IMR-90 (cell line): ENCODE data around the gene ATXN1L. TPM values are rescaled to one million over a fixed set of nuclear protein-coding genes. Genes with fewer than 3 reads are reported as not detected.

Experiments used
- ATAC-seq: fragments of 200-7000 bp; cut with Tn5 transposase; 2 replicates; pipeline ENCODE4 v1.9.1; 2020; ENCODE audit warnings: low read depth, mild to moderate bottlenecking, moderate library complexity
- BruUV-seq: library from RNA; stranded (reverse); fragments of 400-500 nt; replicated peaks from 2 replicates; lab custom pipeline; 2021; lab: Mats Ljungman, UMichigan
- CTCF ChIA-PET: fragments of 300-600 bp; formaldehyde crosslinking; extraction: SDS; loops from one replicate; lab custom pipeline; 2021; ENCODE audit warnings: antibody characterized with exemption; lab: Yijun Ruan, JAX
- POLR2A ChIA-PET: fragments of 300-600 bp; sonication (Branson Sonifier 250); formaldehyde crosslinking; loops from one replicate; lab custom pipeline; 2022; ENCODE audit warnings: antibody characterized with exemption; ENCODE audit not compliant: unreplicated experiment; lab: Charles Lee
- DNase-seq: peaks from one replicate; pipeline ENCODE4 v3.0.0; 2013
- H2AFZ ChIP-seq: replicated peaks from 2 replicates; pipeline ENCODE3; 2013; ENCODE audit warnings: low read length, mild to moderate bottlenecking; ENCODE audit not compliant: poor library complexity
- H2AK5ac ChIP-seq: 2 replicates; pipeline ENCODE4 v1.6.1; 2013; ENCODE audit warnings: low read depth, low read length, inconsistent platforms
- H2AK9ac ChIP-seq: replicated peaks from 2 replicates; pipeline ENCODE3; 2013; ENCODE audit warnings: mild to moderate bottlenecking, low read depth, low read length, moderate library complexity; ENCODE audit not compliant: poor library complexity
- H2BK120ac ChIP-seq: 2 replicates; pipeline ENCODE4 v1.6.1; 2013; ENCODE audit warnings: low read depth, low read length, inconsistent platforms
- H2BK15ac ChIP-seq: 3 replicates; pipeline ENCODE4 v1.6.1; 2013; ENCODE audit warnings: low read depth, low read length, inconsistent platforms
- H2BK20ac ChIP-seq: 2 replicates; pipeline ENCODE4 v1.6.1; 2013; ENCODE audit warnings: low read depth, mild to moderate bottlenecking, inconsistent platforms, low read length, moderate library complexity
- H2BK5ac ChIP-seq: 2 replicates; pipeline ENCODE4 v1.6.1; 2013; ENCODE audit warnings: mild to moderate bottlenecking, low read depth, low read length, inconsistent platforms; ENCODE audit not compliant: poor library complexity, severe bottlenecking
- H3K14ac ChIP-seq: replicated peaks from 2 replicates; pipeline ENCODE4 v1.6.1; 2013; ENCODE audit warnings: low read depth, low read length, inconsistent platforms
- H3K18ac ChIP-seq: 2 replicates; pipeline ENCODE4 v1.6.1; 2013; ENCODE audit warnings: low read depth, low read length, control low read depth
- H3K23ac ChIP-seq: 2 replicates; pipeline ENCODE4 v1.6.1; 2013; ENCODE audit warnings: low read depth, low read length, inconsistent platforms
- H3K27ac ChIP-seq: 2 replicates; pipeline ENCODE4 v1.5.1; 2013; ENCODE audit warnings: mild to moderate bottlenecking, control low read depth, low read length; ENCODE audit not compliant: insufficient read depth
- H3K27me3 ChIP-seq: 2 replicates; pipeline ENCODE4 v1.6.1; 2013; ENCODE audit warnings: low read length; ENCODE audit not compliant: control insufficient read depth, insufficient read depth
- H3K36me3 ChIP-seq: 2 replicates; pipeline ENCODE4 v1.6.1; 2013; ENCODE audit warnings: low read length, mixed read lengths; ENCODE audit not compliant: control insufficient read depth, insufficient read depth
- H3K4ac ChIP-seq: 2 replicates; pipeline ENCODE4 v1.6.1; 2013; ENCODE audit warnings: low read depth, low read length, inconsistent platforms
- H3K4me1 ChIP-seq: 2 replicates; pipeline ENCODE4 v1.6.1; 2013; ENCODE audit warnings: low read length, mixed read lengths; ENCODE audit not compliant: control insufficient read depth, insufficient read depth
- H3K4me2 ChIP-seq: 2 replicates; pipeline ENCODE4 v1.6.1; 2013; ENCODE audit warnings: low read depth, mild to moderate bottlenecking, control low read depth, low read length, moderate library complexity
- H3K4me3 ChIP-seq: 2 replicates; pipeline ENCODE4 v1.5.1; 2013; ENCODE audit warnings: low read depth, mild to moderate bottlenecking, control low read depth, low read length, moderate library complexity; ENCODE audit not compliant: insufficient read depth
- H3K56ac ChIP-seq: 2 replicates; pipeline ENCODE4 v1.6.1; 2013; ENCODE audit warnings: low read length, inconsistent platforms; ENCODE audit not compliant: insufficient read depth; ENCODE audit errors: extremely low read depth
- H3K79me1 ChIP-seq, 2 experiments: 2 replicates each; pipeline ENCODE4 v1.6.1; 2013; ENCODE audit warnings: low read length in 2 of 2, inconsistent platforms in 1 of 2, low read depth in 1 of 2
- H3K9ac ChIP-seq: 2 replicates; pipeline ENCODE4 v1.6.1; 2013; ENCODE audit warnings: low read depth, low read length, control low read depth
- H3K9me1 ChIP-seq: 2 replicates; pipeline ENCODE4 v1.6.1; 2013; ENCODE audit warnings: low read length, inconsistent platforms; ENCODE audit not compliant: insufficient read depth
- H3K9me3 ChIP-seq: 2 replicates; pipeline ENCODE4 v1.6.1; 2013; ENCODE audit warnings: low read length; ENCODE audit not compliant: control insufficient read depth, insufficient read depth
- H4K20me1 ChIP-seq: 2 replicates; pipeline ENCODE4 v1.6.1; 2013; ENCODE audit warnings: low read length, inconsistent platforms; ENCODE audit not compliant: insufficient read depth
- H4K5ac ChIP-seq: 2 replicates; pipeline ENCODE4 v1.6.1; 2013; ENCODE audit warnings: mild to moderate bottlenecking, low read depth, low read length, control low read depth
- H4K8ac ChIP-seq, 2 experiments: 2 replicates each; pipeline ENCODE4 v1.6.1; 2013; ENCODE audit warnings: low read depth in 2 of 2, low read length in 2 of 2, control low read depth in 1 of 2, inconsistent platforms in 1 of 2
- H4K91ac ChIP-seq: 2 replicates; pipeline ENCODE4 v1.6.1; 2013; ENCODE audit warnings: low read depth, low read length, inconsistent platforms; ENCODE audit not compliant: insufficient read depth
- BHLHE40 ChIP-seq: fragments of 150-350 bp; IDR thresholded peaks from 2 replicates; pipeline ENCODE4 v1.6.1; 2016; ENCODE audit warnings: mild to moderate bottlenecking, low read depth, low read length
- CEBPB ChIP-seq: IDR thresholded peaks from 2 replicates; pipeline ENCODE4 v1.6.1; 2012; ENCODE audit warnings: low read depth, low read length, improper control_type of control experiment
- CHD1 ChIP-seq: IDR thresholded peaks from 2 replicates; pipeline ENCODE4 v1.6.1; 2012; ENCODE audit warnings: low read depth, low read length, improper control_type of control experiment
- ELK1 ChIP-seq: fragments of 150-350 bp; IDR thresholded peaks from 2 replicates; pipeline ENCODE4 v1.6.1; 2016; ENCODE audit warnings: low read depth, mild to moderate bottlenecking, low read length, moderate library complexity, borderline replicate concordance
- FOS ChIP-seq: fragments of 150-350 bp; IDR thresholded peaks from 2 replicates; pipeline ENCODE4 v1.6.1; 2016; ENCODE audit warnings: low read depth, low read length
- MAFK ChIP-seq: IDR thresholded peaks from 2 replicates; pipeline ENCODE4 v1.6.1; 2012; ENCODE audit warnings: low read depth, low read length, improper control_type of control experiment
- MAZ ChIP-seq: IDR thresholded peaks from 2 replicates; pipeline ENCODE4 v1.6.1; 2012; ENCODE audit warnings: low read depth, mild to moderate bottlenecking, low read length, improper control_type of control experiment, moderate library complexity, borderline replicate concordance
- MXI1 ChIP-seq: IDR thresholded peaks from 2 replicates; pipeline ENCODE4 v1.6.1; 2012; ENCODE audit warnings: low read depth, mild to moderate bottlenecking, low read length, moderate library complexity, borderline replicate concordance
- NFE2L2 ChIP-seq: fragments of 150-350 bp; IDR thresholded peaks from 2 replicates; pipeline ENCODE4 v1.6.1; 2016; ENCODE audit warnings: low read depth, mild to moderate bottlenecking, low read length
- RCOR1 ChIP-seq: IDR thresholded peaks from 2 replicates; pipeline ENCODE4 v1.6.1; 2012; ENCODE audit warnings: mild to moderate bottlenecking, low read length, improper control_type of control experiment; ENCODE audit not compliant: insufficient replicate concordance
- RFX5 ChIP-seq: IDR thresholded peaks from 2 replicates; pipeline ENCODE4 v1.8.0; 2012; ENCODE audit warnings: low read depth, mild to moderate bottlenecking, low read length, moderate library complexity
- SMC3 ChIP-seq: fragments of 150-350 bp; IDR thresholded peaks from 2 replicates; pipeline ENCODE4 v1.6.1; 2016; ENCODE audit warnings: low read depth, mild to moderate bottlenecking, antibody characterized with exemption, low read length, moderate library complexity
- WGBS, 2 experiments: methylation state at CpG; one replicate each; pipeline versions ENCODE4 v1.1.5 to v1.1.7; 2013; ENCODE audit warnings: missing lambda C conversion rate in 2 of 2; ENCODE audit not compliant: insufficient read length in 1 of 2; ENCODE audit errors: extremely low coverage in 2 of 2; 5-methylcytosine and 5-hydroxymethylcytosine counted together
- dilution Hi-C: fragments of 300-500 bp; cut with HindIII; formaldehyde crosslinking; loops from one replicate; pipeline ENCODE4 v1.14.3; 2018; ENCODE audit warnings: low sequenced_read_pairs; ENCODE audit not compliant: unreplicated experiment
- in situ Hi-C: fragments of 300-500 bp; cut with MboI; formaldehyde crosslinking; loops from 3 replicates; pipeline ENCODE4 v1.14.3; 2019; ENCODE audit warnings: low sequenced_read_pairs, inconsistent platforms, mixed read lengths
- intact Hi-C: fragments of 100-400 bp; cut with micrococcal nuclease; formaldehyde crosslinking; loops from 2 replicates; pipeline ENCODE4 v1.10.0; 2022
- polyA plus RNA-seq, 3 experiments: library from polyadenylated mRNA; depleted of rRNA; stranded (reverse); fragments of >200 nt; gene quantifications; 2 replicates each; pipeline ENCODE4 v1.2.3, GENCODE V29; 2012; ENCODE audit warnings: low replicate concordance in 1 of 3
- total RNA-seq: library from RNA; depleted of rRNA; stranded (reverse); fragments of >200 nt; gene quantifications from 2 replicates; pipeline ENCODE4 v1.2.3, GENCODE V29; 2012
- TF ChIP-seq, protein P1 (sequence below): conservative IDR thresholded peaks from 2 replicates; pipeline ENCODE4 v1.5.1; 2012; ENCODE audit warnings: mild to moderate bottlenecking, low read depth, low read length, improper control_type of control experiment
- TF ChIP-seq, protein P2 (sequence below): fragments of 150-350 bp; IDR thresholded peaks from 2 replicates; pipeline ENCODE4 v1.6.1; 2017; ENCODE audit warnings: mild to moderate bottlenecking, antibody characterized with exemption, low read length, low read depth

ATXN1L gene
- total and polyA plus RNA-seq, 2 of the 4 experiments (the other 2 are of a cell fraction), result 5.2 to 9.2 TPM

- Histone ChIP-seq H3K4ac (no peak overlapping the region), H2BK20ac (no peak overlapping the region), H3K36me3 (peaks cover 44% of the 10 kb centered on the region), H3K27ac (no peak overlapping the region), H4K91ac (no peak overlapping the region), H3K27me3 (no peaks in the 10 kb centered on the region), H4K5ac (no peak overlapping the region), H3K4me1 (peaks cover 3% of the 10 kb centered on the region; the same call in 1 of the 2 replicates), H2BK15ac (no peak overlapping the region), H3K9me1 (peaks cover 5% of the 10 kb centered on the region), H4K8ac (no peak overlapping the region), H2BK5ac (no peak overlapping the region), H3K4me3 (no peak overlapping the region), H3K14ac (no peak overlapping the region), H2AK9ac (no peak overlapping the region), H3K56ac (no peak overlapping the region), H3K9me3 (no peaks in the 10 kb centered on the region), H2BK120ac (no peak overlapping the region), H2AK5ac (no peak overlapping the region), H3K18ac (no peak overlapping the region), H3K9ac (no peak overlapping the region), H3K23ac (no peak overlapping the region), H3K79me1 (peaks cover 19 to 62% of the 10 kb centered on the region in 2 experiments), H3K4me2 (no peak overlapping the region), H4K20me1 (peaks cover 11% of the 10 kb centered on the region), H2AFZ (no peak overlapping the region)
- CTCF ChIA-PET, result no interaction called here
- no CpG with 5 or more reads among the region's 6 CpGs for WGBS, 2 experiments
- POLR2A ChIA-PET, result no interaction called here
- dilution Hi-C loops (no loop called here), intact Hi-C loops (no loop called here), in situ Hi-C loops (no loop called here)
- TF ChIP-seq MAZ (no peak), MAFK (no peak), FOS (no peak), ELK1 (no peak), SMC3 (no peak), BHLHE40 (no peak), RFX5 (no peak), CHD1 (no peak), MXI1 (no peak), RCOR1 (no peak), CEBPB (no peak), NFE2L2 (no peak)
- TF ChIP-seq, protein P1, sequence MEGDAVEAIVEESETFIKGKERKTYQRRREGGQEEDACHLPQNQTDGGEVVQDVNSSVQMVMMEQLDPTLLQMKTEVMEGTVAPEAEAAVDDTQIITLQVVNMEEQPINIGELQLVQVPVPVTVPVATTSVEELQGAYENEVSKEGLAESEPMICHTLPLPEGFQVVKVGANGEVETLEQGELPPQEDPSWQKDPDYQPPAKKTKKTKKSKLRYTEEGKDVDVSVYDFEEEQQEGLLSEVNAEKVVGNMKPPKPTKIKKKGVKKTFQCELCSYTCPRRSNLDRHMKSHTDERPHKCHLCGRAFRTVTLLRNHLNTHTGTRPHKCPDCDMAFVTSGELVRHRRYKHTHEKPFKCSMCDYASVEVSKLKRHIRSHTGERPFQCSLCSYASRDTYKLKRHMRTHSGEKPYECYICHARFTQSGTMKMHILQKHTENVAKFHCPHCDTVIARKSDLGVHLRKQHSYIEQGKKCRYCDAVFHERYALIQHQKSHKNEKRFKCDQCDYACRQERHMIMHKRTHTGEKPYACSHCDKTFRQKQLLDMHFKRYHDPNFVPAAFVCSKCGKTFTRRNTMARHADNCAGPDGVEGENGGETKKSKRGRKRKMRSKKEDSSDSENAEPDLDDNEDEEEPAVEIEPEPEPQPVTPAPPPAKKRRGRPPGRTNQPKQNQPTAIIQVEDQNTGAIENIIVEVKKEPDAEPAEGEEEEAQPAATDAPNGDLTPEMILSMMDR, result no peak
- TF ChIP-seq, protein P2, sequence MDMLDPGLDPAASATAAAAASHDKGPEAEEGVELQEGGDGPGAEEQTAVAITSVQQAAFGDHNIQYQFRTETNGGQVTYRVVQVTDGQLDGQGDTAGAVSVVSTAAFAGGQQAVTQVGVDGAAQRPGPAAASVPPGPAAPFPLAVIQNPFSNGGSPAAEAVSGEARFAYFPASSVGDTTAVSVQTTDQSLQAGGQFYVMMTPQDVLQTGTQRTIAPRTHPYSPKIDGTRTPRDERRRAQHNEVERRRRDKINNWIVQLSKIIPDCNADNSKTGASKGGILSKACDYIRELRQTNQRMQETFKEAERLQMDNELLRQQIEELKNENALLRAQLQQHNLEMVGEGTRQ, result no peak
- ATAC-seq (no peak), DNase-seq (no peak)
- BruUV-seq, result no TSS peak
Observed at GRCh38 chr16:71848622-71849021, 2.8 kb downstream of the ATXN1L start.
